Upper lobe of right lung (tissue), 1 donor: Measurements from ENCODE around the gene BTF3. TPM values are rescaled to one million over a fixed set of nuclear protein-coding genes. Genes with fewer than 3 reads are reported as not detected.

Source experiments
- ATAC-seq: fragments of 200-7000 bp; cut with Tn5 transposase; one replicate; pipeline ENCODE4 v1.9.1; 2020; ENCODE audit warnings: mild to moderate bottlenecking, moderate library complexity
- DNase-seq: peaks from one replicate; pipeline ENCODE4 v3.0.0-alpha.2; 2020
- H3K27ac ChIP-seq: fragments of 200-600 bp; one replicate; pipeline ENCODE4 v1.8.0; 2022
- H3K27me3 ChIP-seq: fragments of 200-600 bp; one replicate; pipeline ENCODE4 v1.8.0; 2022; ENCODE audit warnings: mild to moderate bottlenecking
- H3K36me3 ChIP-seq: fragments of 200-600 bp; one replicate; pipeline ENCODE4 v1.8.0; 2022
- H3K4me1 ChIP-seq: fragments of 200-600 bp; one replicate; pipeline ENCODE4 v1.8.0; 2022
- H3K4me3 ChIP-seq: fragments of 200-600 bp; one replicate; pipeline ENCODE4 v1.8.0; 2022; ENCODE audit warnings: mild to moderate bottlenecking
- H3K9me3 ChIP-seq: fragments of 200-600 bp; one replicate; pipeline ENCODE4 v1.8.0; 2022
- CTCF ChIP-seq: fragments of 200-600 bp; IDR thresholded peaks from one replicate; pipeline ENCODE4 v1.8.0; 2022; ENCODE audit warnings: antibody characterized with exemption
- intact Hi-C: fragments of 100-400 bp; cut with DNase I; formaldehyde crosslinking; loops from one replicate; pipeline ENCODE4 v1.11.0; 2022
- total RNA-seq: library from RNA; stranded (reverse); fragmentation: NEBNext Ultra II Directional; extraction: Animal tissue kit (Norgen Biotek cat#: 25700); gene quantifications from one replicate; pipeline ENCODE4 v1.2.1, GENCODE V29; 2021
- donor health status: DM: no; HTN: yes; CAD: no; lungs with severe emphysema.

The BTF3 gene
- total RNA-seq, 1 donor from 2014 or later: 394 TPM

DNA sequence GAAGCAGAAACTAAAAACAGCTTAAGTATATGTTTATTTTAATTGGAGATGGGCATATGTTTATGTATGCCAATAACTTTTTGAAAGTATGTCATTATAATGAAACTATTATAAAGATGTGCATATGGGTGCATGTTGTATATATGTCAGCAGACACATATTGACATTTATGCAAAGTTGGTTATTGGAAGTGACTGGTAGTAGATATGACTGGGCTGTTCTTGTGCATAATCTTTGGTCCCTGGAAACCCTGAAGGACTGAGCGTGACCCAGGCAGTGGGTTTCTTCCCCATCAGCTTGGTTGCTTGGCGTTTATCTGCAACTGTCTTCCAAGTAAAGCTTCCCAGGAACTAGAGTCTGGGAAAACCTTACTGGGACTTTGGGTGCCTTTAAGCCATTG is 41.5 kb downstream of the BTF3 start:
- Histone ChIP-seq H3K4me1 (peaks cover 10% of the 10 kb centered on the region), H3K4me3 (no peak overlapping the region), H3K27me3 (no peaks in the 10 kb centered on the region), H3K36me3 (no peaks in the 10 kb centered on the region), H3K27ac (no peak overlapping the region), H3K9me3 (no peaks in the 10 kb centered on the region)
- no peak for DNase-seq
- ATAC-seq: no peak
- TF ChIP-seq CTCF: no peak
- intact Hi-C loops: no loop called here

DNA sequence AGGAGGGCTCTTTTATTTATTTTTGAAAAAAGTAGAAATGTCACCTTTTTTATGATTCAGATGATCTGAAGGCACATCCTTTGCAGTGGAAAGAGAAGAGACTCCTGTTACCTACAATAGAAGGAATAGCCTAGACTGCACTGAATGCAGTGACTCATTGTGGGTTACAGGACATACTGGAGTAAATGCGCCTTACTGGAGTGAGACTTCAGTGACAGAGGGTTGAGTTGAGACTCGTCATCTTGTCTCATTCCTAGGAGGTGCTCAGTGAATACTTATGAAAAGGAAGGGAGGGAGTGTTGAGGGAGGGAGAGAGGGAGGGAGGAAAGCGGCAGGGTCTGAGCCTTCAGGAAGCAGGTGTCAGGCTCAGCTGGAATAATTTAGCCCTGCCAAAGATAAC is 42.0 kb downstream of the BTF3 start:
- peaks cover 13% of the 10 kb centered on the region for H3K4me1 ChIP-seq
- no peak for TF ChIP-seq CTCF
- H3K27me3 ChIP-seq: no peaks in the 10 kb centered on the region
- H3K9me3 ChIP-seq: no peaks in the 10 kb centered on the region
- DNase-seq (no peak), ATAC-seq (no peak)
- intact Hi-C loops: no loop called here
- H3K4me3 ChIP-seq: no peak overlapping the region
- H3K27ac ChIP-seq: no peak overlapping the region
- H3K36me3 ChIP-seq: no peaks in the 10 kb centered on the region

DNA sequence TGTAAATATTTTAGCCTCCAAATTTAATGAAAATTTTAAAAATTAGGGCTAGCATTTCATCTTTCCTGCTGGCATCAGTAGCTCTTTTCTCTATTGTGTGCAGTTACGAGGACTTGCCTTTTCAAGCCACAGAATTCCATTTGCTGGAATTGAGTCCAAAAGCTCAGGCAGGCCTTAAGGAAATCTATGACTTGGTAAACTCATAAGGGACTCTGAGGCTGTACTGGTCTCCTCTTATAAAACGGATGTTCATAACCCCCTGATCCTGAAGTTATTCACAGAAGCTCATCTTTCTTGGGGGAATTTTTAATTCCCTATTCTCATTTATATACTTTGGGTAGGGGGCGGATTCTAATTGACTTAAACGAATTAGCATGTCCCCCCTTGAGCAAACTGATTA is 43.8 kb downstream of the BTF3 start:
- ATAC-seq (no peak), DNase-seq (no peak)
- Histone ChIP-seq H3K27me3 (no peaks in the 10 kb centered on the region), H3K36me3 (no peaks in the 10 kb centered on the region), H3K4me3 (no peak overlapping the region), H3K9me3 (no peaks in the 10 kb centered on the region), H3K4me1 (peaks cover 13% of the 10 kb centered on the region), H3K27ac (peak overlapping the region; percentile 72)
- no peak for TF ChIP-seq CTCF
- intact Hi-C loops: no loop called here

DNA sequence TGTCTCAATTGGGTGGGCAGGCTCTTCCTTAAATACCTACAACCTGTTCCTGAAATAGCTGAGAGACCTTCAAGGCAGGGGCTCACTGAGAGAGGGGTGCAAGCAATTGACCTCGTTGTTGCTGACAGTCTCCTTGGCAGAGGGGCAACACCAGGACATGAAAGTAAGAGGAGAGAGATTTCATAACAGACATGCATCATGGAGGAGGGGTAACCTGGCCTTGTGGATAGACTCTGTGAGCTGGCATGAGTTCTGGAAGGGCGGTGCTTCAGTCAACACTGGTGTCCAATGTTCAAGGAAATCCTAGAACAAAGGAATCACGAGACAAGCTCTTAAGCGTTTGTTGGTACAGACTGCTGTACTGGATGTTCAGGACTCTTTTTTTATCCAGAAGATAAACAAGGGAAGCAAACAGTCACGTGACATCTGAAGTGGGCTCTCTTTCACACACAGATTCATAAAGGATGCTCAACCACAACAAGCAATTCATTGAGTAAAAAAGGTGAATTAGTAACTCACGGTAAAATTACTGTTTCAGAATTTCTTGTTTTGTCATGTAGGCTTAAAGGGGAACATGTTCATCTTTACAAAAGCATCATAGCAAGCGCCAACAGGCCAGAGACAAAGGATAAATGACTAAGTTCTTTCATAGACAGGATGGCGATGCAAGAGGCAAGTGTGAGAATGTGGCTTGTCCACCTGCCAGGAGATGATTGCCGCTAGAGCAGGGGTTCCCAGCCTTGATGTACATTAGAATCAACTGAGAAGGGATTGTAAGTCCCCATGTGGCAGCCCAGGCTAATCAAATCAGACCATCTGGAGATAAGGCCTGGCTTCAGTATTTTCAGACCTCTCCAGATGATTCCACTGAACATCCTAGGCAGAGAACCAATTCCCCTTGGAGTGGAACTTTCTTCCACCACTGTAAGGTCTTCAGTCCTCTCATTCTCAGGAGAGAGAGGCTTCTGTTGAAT is 46.5 kb downstream of the BTF3 start:
- H3K27ac ChIP-seq: peak overlapping the region; percentile 42
- no peaks in the 10 kb centered on the region for H3K27me3 ChIP-seq
- DNase-seq: peak; percentile 67
- H3K9me3 ChIP-seq: no peaks in the 10 kb centered on the region
- no peak overlapping the region for H3K4me3 ChIP-seq
- intact Hi-C loops: no loop called here
- peaks cover 13% of the 10 kb centered on the region for H3K4me1 ChIP-seq
- ATAC-seq: peak; percentile 90
- no peaks in the 10 kb centered on the region for H3K36me3 ChIP-seq
- TF ChIP-seq CTCF: no peak

DNA sequence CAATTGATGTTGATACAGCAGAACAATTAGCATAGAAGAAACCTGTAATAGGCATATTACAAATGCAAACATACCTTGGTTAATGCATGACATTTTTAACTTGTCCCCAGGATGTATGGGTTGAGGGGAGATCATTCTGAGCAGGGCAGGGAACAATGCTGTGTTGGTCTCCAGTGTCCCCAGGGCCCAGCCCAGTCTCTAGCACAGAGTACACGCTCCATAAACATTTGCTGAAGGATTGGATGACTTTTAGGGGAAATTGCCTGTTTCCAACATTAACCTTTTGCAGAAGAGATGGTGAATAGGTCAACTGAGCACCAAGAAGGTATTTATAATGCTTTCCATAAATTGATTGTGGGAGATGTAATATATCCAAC is 47.1 kb downstream of the BTF3 start:
- Histone ChIP-seq H3K9me3 (no peaks in the 10 kb centered on the region), H3K4me3 (no peak overlapping the region), H3K27ac (peak overlapping the region; percentile 34), H3K4me1 (peaks cover 13% of the 10 kb centered on the region), H3K36me3 (no peaks in the 10 kb centered on the region), H3K27me3 (no peaks in the 10 kb centered on the region)
- ATAC-seq: no peak
- no peak for DNase-seq
- TF ChIP-seq CTCF: no peak
- intact Hi-C loops: no loop called here
